ENCODE results near the gene P3H4. TPM values are rescaled to one million over a fixed set of nuclear protein-coding genes. Genes with fewer than 3 reads are reported as not detected.

The P3H4 gene
- total RNA-seq, 1 donor from 2014 or later: 9.2 TPM

GRCh38 chr17:41762391-41762790 lies 49.4 kb downstream of the P3H4 start:
- DNase-seq: no peak
- Histone ChIP-seq H3K27me3 (ENCODE audit: low read depth) (no peaks in the 10 kb centered on the region), H3K4me3 (no peak overlapping the region), H3K36me3 (peaks cover 98% of the 10 kb centered on the region), H3K27ac (no peak overlapping the region), H3K4me1 (no peaks in the 10 kb centered on the region), H3K9me3 (no peaks in the 10 kb centered on the region)
- intact Hi-C loops (cut with DNase I): no loop called here
- TF ChIP-seq CTCF (IDR thresholded peaks at IDR 0.05): no peak
- ATAC-seq: no peak

- no peaks in the 10 kb centered on the region for H3K4me1 ChIP-seq
- TF ChIP-seq CTCF (IDR thresholded peaks at IDR 0.05): no peak
- intact Hi-C loops (cut with DNase I): no loop called here
- H3K4me3 ChIP-seq: no peak overlapping the region
- no peaks in the 10 kb centered on the region for H3K9me3 ChIP-seq
- peaks cover 98% of the 10 kb centered on the region for H3K36me3 ChIP-seq
- ATAC-seq: no peak
- H3K27ac ChIP-seq: no peak overlapping the region
- no peaks in the 10 kb centered on the region for H3K27me3 ChIP-seq (ENCODE audit: low read depth)
- DNase-seq: no peak
These were observed 50.9 kb downstream of the P3H4 start for GRCh38 chr17:41760878-41761277.

GRCh38 chr17:41758601-41759000 lies 53.1 kb downstream of the P3H4 start:
- no peak for TF ChIP-seq CTCF (IDR thresholded peaks at IDR 0.05)
- DNase-seq (no peak), ATAC-seq (no peak)
- Histone ChIP-seq H3K4me1 (no peaks in the 10 kb centered on the region), H3K27ac (no peak overlapping the region), H3K36me3 (peaks cover 96% of the 10 kb centered on the region), H3K4me3 (no peak overlapping the region), H3K9me3 (no peaks in the 10 kb centered on the region), H3K27me3 (ENCODE audit: low read depth) (no peaks in the 10 kb centered on the region)
- intact Hi-C loops (cut with DNase I): no loop called here

GRCh38 chr17:41754066-41754465 lies 57.7 kb downstream of the P3H4 start:
- Histone ChIP-seq H3K27ac (no peak overlapping the region), H3K36me3 (peaks cover 52% of the 10 kb centered on the region), H3K27me3 (ENCODE audit: low read depth) (no peaks in the 10 kb centered on the region), H3K9me3 (no peaks in the 10 kb centered on the region), H3K4me3 (no peak overlapping the region), H3K4me1 (no peaks in the 10 kb centered on the region)
- ATAC-seq (no peak), DNase-seq (no peak)
- no peak for TF ChIP-seq CTCF (IDR thresholded peaks at IDR 0.05)
- intact Hi-C loops (cut with DNase I): no loop called here

Other genes with a start within 250 kb of the P3H4 start
- gene KRT9, start 239.9 kb downstream of the P3H4 start, total RNA-seq: not detected
- gene KRT14, start 225.1 kb downstream of the P3H4 start, total RNA-seq: not detected
- gene KRT16, start 199.2 kb downstream of the P3H4 start, total RNA-seq: not detected
- gene KRT17, start 187.4 kb downstream of the P3H4 start, total RNA-seq: 2.6 TPM
- gene EIF1, start 123.1 kb downstream of the P3H4 start, total RNA-seq: 943 TPM
- not detected for gene GAST, start 99.6 kb downstream of the P3H4 start, total RNA-seq
- gene HAP1, start 77.3 kb downstream of the P3H4 start, total RNA-seq: 0.62 TPM
- 92.5 TPM for gene JUP, start 25.2 kb downstream of the P3H4 start, total RNA-seq
- 27.4 TPM for gene FKBP10, start 1.1 kb upstream of the P3H4 start, total RNA-seq
- 32.0 TPM for gene NT5C3B, start 24.3 kb upstream of the P3H4 start, total RNA-seq
- gene KLHL10, start 25.9 kb upstream of the P3H4 start, total RNA-seq: 0.50 TPM
- gene KLHL11, start 53.5 kb upstream of the P3H4 start, total RNA-seq: 12.3 TPM
- gene ACLY, start 107.0 kb upstream of the P3H4 start, total RNA-seq: 105 TPM
- gene ODAD4, start 118.7 kb upstream of the P3H4 start, total RNA-seq: 5.4 TPM
- gene CNP, start 154.8 kb upstream of the P3H4 start, total RNA-seq: 46.3 TPM
- gene DNAJC7, start 205.5 kb upstream of the P3H4 start, total RNA-seq: 82.0 TPM
- gene NKIRAS2, start 208.1 kb upstream of the P3H4 start, total RNA-seq: 27.1 TPM
- gene C17orf113, start 238.7 kb upstream of the P3H4 start, total RNA-seq: 0.89 TPM

All from lower lobe of right lung (tissue), 2 donors.